ENCODE results near the gene DLG1. TPM values are rescaled to one million over a fixed set of nuclear protein-coding genes. Genes with fewer than 3 reads are reported as not detected.

DLG1 gene
- total RNA-seq, 4 donors from 2014 or later: 71.4 to 90.4 (median 80.9) TPM

DNA sequence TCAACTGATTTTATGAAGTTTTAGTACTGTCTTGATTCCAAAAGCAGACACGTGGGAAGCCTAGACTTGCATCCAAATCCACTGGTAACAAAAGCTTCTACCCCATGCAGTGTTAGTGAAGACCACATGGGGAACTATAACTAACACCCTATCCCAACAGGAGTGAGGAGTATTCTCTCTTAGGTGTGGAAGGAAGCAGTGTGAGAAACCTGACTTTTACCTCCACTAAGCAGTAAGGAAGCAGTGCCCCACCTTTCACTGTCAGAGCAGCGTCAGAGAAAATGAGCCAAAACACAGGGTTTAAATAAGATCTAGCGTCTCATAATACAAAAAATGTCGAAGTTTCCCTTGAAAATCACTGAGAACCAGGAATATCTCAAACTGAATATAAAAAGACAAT is 60.5 kb downstream of the DLG1 start:
- no peak for ATAC-seq
- H3K4me1 ChIP-seq: no peaks in the 10 kb centered on the region
- TF ChIP-seq POLR2AphosphoS5 (IDR thresholded peaks at IDR 0.05) (no peak), POLR2A (IDR thresholded peaks at IDR 0.05) (no peak), EP300 (IDR thresholded peaks at IDR 0.05) (no peak)
- TF ChIP-seq, protein P1, sequence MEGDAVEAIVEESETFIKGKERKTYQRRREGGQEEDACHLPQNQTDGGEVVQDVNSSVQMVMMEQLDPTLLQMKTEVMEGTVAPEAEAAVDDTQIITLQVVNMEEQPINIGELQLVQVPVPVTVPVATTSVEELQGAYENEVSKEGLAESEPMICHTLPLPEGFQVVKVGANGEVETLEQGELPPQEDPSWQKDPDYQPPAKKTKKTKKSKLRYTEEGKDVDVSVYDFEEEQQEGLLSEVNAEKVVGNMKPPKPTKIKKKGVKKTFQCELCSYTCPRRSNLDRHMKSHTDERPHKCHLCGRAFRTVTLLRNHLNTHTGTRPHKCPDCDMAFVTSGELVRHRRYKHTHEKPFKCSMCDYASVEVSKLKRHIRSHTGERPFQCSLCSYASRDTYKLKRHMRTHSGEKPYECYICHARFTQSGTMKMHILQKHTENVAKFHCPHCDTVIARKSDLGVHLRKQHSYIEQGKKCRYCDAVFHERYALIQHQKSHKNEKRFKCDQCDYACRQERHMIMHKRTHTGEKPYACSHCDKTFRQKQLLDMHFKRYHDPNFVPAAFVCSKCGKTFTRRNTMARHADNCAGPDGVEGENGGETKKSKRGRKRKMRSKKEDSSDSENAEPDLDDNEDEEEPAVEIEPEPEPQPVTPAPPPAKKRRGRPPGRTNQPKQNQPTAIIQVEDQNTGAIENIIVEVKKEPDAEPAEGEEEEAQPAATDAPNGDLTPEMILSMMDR (IDR thresholded peaks at IDR 0.05): no peak
- peaks cover 0 to 29% (median 0%) of the 10 kb centered on the region in 3 donors for H3K9me3 ChIP-seq
- peaks cover 0 to 5% of the 10 kb centered on the region in 2 donors for H3K36me3 ChIP-seq
- H3K4me3 ChIP-seq: no peak overlapping the region
- no peak overlapping the region for H3K27ac ChIP-seq
- no peaks in the 10 kb centered on the region for H3K27me3 ChIP-seq
- 90% methylated on average over 3 of the region's 4 CpGs for WGBS, 2 donors (ENCODE audit: low coverage in 1 of 2)

DNA sequence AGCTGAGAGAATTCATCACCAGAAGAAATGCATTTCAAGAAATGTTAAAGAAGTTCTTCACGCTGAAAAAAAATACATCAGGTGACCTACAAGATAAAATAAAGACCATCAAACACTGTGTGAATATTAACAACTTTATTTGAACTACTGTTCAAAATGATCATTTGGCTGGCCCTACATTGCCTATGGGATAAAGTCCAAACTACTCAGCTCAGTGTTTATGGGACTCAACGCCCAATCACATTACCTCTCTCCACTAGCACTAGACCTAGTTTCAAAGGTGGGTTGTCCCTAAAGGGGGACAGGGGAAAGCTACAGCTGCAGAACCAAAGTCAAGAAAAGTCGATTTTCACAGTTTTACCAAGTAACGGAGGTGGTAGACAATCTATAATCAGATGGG is 62.0 kb downstream of the DLG1 start:
- no peak for ATAC-seq
- 84 to 97% methylated on average over 4 of the region's 4 CpGs for WGBS, 2 donors (ENCODE audit: low coverage in 1 of 2)
- no peaks in the 10 kb centered on the region for H3K4me1 ChIP-seq

DNA sequence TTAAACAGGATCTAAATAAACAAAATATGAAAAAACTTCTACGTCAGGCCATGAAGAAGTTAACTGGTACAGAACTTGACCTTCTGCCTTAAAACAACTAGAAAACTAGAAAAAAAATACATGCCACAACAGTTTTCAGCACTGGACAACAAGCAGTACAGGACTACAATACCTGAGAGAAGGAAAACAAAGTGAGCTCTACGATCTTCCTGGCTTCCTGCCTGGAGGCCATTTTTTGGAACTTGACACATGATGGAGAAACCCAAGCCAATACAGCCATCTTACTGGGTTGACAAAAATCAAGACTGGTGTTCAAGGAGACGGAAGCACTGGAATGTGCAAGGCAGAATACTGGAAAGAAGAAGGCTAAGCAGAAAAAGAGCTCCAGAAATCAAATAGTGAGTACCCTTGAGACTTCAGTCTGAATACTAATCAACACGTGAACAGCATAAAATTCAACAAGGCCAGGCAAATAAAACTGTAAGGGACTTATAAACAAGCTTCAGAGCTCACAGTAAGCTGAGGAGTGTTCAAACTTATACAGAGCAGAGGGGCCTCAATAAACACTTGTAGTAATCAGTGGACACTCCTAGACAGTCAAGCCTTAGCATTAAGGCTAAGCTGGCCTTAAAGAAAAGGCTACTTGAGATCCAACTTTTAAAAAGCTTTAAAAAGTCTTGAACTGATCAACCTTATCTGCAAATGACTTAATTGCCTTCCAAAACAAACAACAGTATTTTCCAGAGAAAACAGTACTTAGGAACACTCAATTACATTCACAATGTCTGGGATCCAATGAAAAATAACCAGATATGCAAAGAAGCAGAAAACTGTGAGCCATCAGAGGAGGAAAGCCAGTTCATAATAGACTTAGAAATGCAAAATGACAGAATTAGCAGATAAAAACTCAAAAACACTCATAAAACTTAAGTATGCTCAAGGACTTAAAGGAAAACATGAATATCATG is 63.2 kb downstream of the DLG1 start:
- Histone ChIP-seq H3K27me3 (no peaks in the 10 kb centered on the region), H3K9me3 (peaks cover 0 to 9% (median 0%) of the 10 kb centered on the region in 3 donors), H3K4me3 (no peak overlapping the region), H3K27ac (no peak overlapping the region), H3K36me3 (peaks cover 0 to 5% of the 10 kb centered on the region in 2 donors), H3K4me1 (no peaks in the 10 kb centered on the region)
- ATAC-seq: no peak
- 60 to 71% methylated on average over 2 to 4 of the region's 4 CpGs for WGBS, 2 donors (ENCODE audit: low coverage in 1 of 2)
- TF ChIP-seq POLR2A (IDR thresholded peaks at IDR 0.05) (no peak), EP300 (IDR thresholded peaks at IDR 0.05) (no peak), POLR2AphosphoS5 (IDR thresholded peaks at IDR 0.05) (no peak)
- TF ChIP-seq, protein P1 (IDR thresholded peaks at IDR 0.05): no peak

More for the DNA sequence above, 62.0 kb downstream of the DLG1 start:
- Histone ChIP-seq H3K27me3 (no peaks in the 10 kb centered on the region), H3K9me3 (peaks cover 0 to 14% (median 0%) of the 10 kb centered on the region in 3 donors), H3K27ac (no peak overlapping the region), H3K36me3 (peaks cover 0 to 5% of the 10 kb centered on the region in 2 donors), H3K4me3 (no peak overlapping the region)
- TF ChIP-seq POLR2A (IDR thresholded peaks at IDR 0.05): no peak
- no peak for TF ChIP-seq POLR2AphosphoS5 (IDR thresholded peaks at IDR 0.05)
- TF ChIP-seq, protein P1 (IDR thresholded peaks at IDR 0.05): no peak
- TF ChIP-seq EP300 (IDR thresholded peaks at IDR 0.05): no peak

DNA sequence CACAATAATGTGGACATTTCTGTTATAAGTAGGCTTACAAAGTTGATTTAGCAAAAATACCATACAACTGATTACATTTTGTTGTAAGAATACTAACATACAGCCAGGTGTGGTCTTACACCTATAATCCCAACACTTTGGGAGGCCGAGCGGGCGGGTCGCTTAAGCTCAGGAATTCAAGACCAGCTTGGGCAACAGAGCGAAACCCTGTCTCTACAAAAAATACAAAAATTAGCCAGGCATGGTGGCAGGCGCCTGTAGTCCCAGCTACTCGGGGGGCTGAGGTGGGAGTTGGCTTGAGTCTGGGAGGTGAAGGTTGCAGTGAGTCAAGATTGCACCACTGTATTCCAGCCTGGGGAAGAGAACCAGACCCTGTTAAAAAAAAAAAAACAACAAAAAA is 67.1 kb downstream of the DLG1 start:
- TF ChIP-seq EP300 (IDR thresholded peaks at IDR 0.05) (no peak), POLR2AphosphoS5 (IDR thresholded peaks at IDR 0.05) (no peak), POLR2A (IDR thresholded peaks at IDR 0.05) (no peak)
- TF ChIP-seq, protein P1 (IDR thresholded peaks at IDR 0.05): no peak
- H3K4me3 ChIP-seq: no peak overlapping the region
- ATAC-seq: no peak
- no peaks in the 10 kb centered on the region for H3K27me3 ChIP-seq
- H3K9me3 ChIP-seq: peaks cover 0 to 9% (median 0%) of the 10 kb centered on the region in 3 donors
- peaks cover 0 to 17% (median 0%) of the 10 kb centered on the region in 3 donors for H3K4me1 ChIP-seq
- peaks cover 0 to 5% of the 10 kb centered on the region in 2 donors for H3K36me3 ChIP-seq
- no peak overlapping the region for H3K27ac ChIP-seq
- 98 to 100% methylated on average over 5 to 7 of the region's 7 CpGs for WGBS, 2 donors (ENCODE audit: low coverage in 1 of 2)
